ENCODE measurements around the gene NPM3.

The NPM3 gene

GRCh38 chr10:101749047-101750016 lies 33.9 kb downstream of the NPM3 start:
- DNase-seq = no peak

- DNase-seq = no peak
These were observed 34.8 kb downstream of the NPM3 start for GRCh38 chr10:101748496-101748895.

GRCh38 chr10:101745074-101745696 lies 38.1 kb downstream of the NPM3 start:
- no peak for DNase-seq

- DNase-seq = no peak
These were observed 39.0 kb downstream of the NPM3 start for GRCh38 chr10:101744267-101744666.

GRCh38 chr10:101741938-101742337 lies 41.3 kb downstream of the NPM3 start:
- DNase-seq = no peak

- no peak for DNase-seq
These were observed 46.6 kb downstream of the NPM3 start for GRCh38 chr10:101736666-101737065.

- DNase-seq = no peak
These were observed 51.1 kb downstream of the NPM3 start for GRCh38 chr10:101732096-101732495.

Measured in NCI-H2081 treated with DMSO at 0.1 percent for 48 hours (cell line).